HG03066 (cell line): ENCODE results near the gene ALPG.
"Not testable (repeated sequence)": the region's sequence is repeated elsewhere in the genome, so short reads cannot be mapped to it uniquely, and the experiment has no call there.

Experiments used
- ATAC-seq: cut with Tn5 transposase; IDR thresholded peaks from one replicate; pipeline ENCODE4 v1.9.1; 2021; ENCODE audit warnings: low read depth; ENCODE audit not compliant: unreplicated experiment

Gene ALPG

DNA sequence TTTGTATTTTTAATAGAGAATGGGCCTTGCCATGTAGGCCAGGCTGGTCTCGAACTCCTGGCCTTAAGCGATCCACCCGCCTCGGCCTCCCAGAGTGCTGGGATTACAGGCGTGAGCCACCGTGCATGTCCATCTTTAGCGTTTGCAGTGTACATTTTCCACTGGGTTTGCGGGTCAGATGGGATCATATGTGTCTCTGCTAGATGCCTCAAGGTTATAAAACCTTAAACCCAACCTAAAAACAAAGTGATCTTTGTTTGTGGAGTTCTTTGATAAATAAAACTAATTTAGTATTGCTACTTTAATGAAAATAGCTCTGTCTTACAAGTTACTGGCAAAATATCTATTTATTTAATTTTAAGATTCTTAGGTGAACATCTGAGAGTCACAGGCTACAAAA, 13.1 kb upstream of the ALPG start:
- ATAC-seq: no peak

DNA sequence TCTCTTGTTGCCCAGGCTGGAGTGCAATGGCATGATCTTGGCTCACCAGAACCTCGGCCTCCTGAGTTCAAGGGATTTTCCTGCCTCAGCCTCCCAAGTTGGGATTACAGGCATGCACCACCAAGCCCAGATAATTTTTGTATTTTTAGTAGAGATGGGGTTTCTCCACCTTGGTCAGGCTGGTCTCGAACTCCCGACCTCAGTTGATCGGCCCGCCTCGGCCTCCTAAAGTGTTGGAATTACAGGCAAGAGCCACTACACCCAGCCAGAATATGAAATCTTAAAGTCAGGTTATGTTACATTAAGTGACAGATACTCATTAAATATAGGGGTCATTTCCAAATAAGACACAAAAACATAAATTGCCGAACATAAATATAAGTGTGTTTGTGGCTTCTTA, 12.2 kb upstream of the ALPG start:
- not testable (repeated sequence) for ATAC-seq

DNA sequence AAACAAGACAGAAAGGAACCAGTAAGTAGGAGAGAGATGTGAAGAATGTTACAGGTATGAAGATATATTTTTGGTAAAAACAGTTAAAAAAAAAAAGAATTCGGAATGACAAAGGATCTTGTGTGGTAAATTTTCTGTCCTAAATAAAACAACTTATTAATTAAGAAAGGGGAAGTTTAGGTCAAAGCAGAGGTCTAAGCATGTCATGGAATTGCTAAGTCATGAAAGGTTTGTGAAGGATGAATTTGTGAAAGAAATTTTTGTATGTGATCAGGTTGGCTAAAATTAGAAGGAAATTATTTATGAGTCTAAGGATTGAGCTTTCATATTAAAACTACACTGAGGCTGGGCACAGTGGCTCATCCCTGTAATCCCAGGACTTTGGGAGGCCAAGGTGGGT, 11.1 kb upstream of the ALPG start:
- ATAC-seq: no peak

DNA sequence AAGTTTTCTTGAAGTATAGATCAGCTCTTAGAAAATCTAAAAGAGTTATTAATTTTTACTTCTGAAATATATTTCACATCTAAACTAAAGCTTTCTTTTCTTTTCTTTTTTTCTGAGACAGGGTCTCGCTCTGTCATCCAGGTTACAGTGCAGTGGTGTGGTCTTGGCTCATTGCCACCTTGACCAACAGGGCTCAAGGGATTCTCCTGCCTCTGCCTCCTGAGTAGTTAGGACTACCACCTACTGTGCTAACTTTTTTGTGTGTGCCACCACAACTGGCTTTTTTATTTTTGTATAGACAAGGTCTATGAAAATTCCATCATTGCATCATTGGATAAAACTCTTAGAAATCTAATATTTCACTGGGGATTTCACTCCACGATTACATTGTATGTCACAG, 10.0 kb upstream of the ALPG start:
- ATAC-seq: no peak

DNA sequence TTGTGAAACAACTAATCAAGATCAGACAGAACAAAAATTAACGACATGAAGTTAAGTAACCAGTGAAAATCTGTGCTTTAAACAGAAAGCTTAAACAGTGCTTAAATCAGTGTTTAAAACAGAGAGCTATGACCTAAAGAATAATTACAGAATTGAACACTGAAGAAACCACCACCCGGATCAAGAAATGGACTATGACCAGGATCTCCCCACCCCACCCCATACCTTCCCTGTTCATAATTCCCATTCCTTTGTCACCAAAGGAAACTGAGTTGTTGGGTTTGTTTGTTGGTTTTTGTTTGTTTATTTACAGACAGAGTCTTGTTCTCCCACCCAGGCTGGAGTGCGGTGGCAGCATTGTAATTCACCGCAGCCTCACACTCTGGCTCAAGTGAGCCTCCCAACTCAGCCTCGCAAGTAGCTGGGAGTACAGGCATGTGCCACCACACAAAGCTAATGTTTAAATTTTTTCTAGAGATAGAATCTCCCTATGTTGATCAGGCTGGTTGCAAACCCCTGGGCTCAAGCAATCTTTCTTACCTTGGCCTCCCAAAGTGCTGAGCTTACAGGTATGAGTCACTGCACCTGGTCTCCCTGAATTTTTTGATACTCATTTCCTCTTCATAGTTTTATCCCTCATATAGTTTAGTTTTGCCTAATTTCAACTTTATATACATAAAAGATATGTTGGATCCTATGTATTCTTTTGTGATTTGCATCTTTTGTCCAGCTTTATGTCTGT, 8.2 kb upstream of the ALPG start:
- ATAC-seq: no peak

DNA sequence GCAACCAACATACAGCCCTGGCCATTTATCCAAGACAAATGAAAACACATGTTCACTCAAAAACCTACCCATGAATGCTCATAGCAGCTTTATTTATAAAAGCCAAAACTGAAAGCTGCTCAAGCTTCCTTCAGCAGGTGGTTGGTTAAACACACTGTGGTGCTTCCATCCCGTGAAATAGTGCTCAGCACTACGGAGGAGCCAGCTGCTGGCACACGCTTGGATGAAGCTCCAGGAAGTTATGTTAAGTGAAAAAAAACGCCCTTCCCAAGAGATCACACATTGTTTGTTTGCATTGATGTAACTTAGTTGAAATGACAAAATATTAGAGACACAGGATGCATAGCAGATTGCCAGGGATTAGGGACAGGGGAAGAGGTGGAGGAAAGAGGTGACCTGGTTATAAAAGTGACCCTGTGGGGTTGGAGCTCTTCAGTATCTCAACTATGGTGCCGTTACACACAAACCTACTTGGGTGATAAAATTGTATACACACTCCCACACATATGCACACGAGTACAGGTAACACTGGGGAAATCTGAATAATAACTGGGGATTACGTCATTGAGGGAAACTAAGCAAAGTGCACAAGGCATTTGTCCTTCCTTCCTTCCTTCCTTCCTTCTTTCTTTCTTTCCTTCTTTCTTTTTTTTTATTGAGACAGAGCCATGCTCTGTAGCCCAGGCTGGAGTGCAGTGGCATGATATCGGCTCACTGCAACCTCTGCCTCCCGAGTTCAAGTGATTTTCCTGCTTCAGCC, 6.2 kb upstream of the ALPG start:
- ATAC-seq: no peak

DNA sequence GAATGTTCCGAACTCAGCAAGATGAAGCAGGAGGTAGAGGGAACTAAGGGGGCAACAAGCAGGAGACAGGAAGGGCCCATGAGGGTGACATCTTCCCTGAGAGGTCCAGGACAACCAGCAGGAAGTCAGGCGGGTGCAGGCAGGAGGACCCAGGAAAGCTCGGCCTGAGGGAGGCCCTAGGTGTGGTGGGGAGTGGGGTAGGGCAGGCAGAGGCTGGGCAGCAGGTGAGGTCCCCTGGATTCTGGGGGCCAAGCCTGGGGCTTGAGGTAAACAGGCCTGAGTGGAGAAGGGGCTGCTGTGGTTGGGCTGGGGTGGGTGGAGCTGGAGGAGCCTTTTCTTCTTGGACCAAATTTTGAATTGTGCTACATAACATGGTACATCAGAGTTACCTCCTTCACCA, 4.1 kb upstream of the ALPG start:
- no peak for ATAC-seq

DNA sequence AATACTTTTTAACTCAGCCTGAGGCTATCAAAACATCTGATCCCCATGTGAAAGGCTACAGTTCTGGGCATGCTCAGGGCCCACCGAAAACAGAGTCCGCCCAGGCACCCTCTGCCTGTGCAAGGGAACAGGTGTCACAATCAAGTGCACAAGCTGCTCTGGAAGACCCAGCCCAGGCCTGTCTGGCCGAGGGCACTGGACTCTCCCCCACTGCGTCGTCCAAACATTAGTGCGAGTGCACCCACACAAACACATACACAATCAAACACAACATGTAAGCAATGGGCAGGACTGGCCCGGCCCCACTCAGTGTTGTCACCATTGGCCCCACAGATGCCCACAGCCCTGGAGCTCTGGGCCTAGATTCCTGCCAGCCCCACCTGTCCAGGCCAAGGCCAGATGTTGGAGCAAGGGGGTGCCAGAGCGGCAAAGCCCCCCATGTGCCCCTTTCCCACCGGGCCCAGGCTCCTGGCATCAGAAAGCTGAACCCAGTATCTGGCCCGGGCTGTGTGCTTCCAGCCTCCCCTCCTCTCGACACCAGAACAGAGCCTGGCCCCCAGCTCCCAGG, 617 bp upstream of the ALPG start:
- no peak for ATAC-seq

DNA sequence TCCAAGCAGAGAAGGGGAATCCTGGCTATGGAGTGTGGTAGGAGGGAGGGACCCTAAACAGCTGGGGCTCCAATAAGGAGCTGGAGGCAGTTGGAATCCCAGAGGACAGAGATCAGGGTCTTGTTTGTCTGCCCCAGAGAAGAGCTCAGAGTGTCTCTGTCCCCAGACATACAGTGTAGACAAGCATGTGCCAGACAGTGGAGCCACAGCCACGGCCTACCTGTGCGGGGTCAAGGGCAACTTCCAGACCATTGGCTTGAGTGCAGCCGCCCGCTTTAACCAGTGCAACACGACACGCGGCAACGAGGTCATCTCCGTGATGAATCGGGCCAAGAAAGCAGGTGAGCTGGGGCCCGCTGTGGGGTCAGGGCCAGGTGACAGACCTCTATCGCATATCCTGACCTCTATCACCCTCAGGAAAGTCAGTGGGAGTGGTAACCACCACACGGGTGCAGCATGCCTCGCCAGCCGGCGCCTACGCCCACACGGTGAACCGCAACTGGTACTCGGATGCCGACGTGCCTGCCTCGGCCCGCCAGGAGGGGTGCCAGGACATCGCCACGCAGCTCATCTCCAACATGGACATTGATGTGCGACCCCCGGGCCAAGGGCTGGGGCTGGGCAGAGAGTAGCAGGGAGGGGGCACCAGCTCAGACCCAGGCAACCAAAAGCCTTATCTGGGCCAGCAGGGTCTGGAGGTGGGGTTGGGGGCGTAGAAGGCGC, 945 bp downstream of the ALPG start:
- not testable (repeated sequence) for ATAC-seq

DNA sequence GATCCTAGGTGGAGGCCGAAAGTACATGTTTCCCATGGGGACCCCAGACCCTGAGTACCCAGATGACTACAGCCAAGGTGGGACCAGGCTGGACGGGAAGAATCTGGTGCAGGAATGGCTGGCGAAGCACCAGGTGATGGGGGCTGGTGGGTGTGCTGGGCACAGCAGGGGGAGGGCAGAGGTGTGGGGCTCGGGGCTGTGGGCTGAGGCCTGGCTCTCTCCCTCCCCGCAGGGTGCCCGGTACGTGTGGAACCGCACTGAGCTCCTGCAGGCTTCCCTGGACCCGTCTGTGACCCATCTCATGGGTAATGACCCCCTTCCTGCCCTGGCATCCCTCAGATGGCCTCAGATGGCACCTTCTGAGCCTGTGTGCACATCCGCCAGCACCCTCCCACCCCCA, 1.6 kb downstream of the ALPG start:
- ATAC-seq: not testable (repeated sequence)

DNA sequence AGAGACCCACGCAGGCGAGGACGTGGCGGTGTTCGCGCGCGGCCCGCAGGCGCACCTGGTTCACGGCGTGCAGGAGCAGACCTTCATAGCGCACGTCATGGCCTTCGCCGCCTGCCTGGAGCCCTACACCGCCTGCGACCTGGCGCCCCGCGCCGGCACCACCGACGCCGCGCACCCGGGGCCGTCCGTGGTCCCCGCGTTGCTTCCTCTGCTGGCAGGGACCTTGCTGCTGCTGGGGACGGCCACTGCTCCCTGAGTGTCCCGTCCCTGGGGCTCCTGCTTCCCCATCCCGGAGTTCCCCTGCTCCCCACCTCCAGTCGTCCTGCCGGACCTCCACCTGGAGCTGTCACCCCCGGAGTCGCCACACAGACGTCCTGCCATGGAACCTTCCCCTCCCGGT, 3.0 kb downstream of the ALPG start:
- not testable (repeated sequence) for ATAC-seq

DNA sequence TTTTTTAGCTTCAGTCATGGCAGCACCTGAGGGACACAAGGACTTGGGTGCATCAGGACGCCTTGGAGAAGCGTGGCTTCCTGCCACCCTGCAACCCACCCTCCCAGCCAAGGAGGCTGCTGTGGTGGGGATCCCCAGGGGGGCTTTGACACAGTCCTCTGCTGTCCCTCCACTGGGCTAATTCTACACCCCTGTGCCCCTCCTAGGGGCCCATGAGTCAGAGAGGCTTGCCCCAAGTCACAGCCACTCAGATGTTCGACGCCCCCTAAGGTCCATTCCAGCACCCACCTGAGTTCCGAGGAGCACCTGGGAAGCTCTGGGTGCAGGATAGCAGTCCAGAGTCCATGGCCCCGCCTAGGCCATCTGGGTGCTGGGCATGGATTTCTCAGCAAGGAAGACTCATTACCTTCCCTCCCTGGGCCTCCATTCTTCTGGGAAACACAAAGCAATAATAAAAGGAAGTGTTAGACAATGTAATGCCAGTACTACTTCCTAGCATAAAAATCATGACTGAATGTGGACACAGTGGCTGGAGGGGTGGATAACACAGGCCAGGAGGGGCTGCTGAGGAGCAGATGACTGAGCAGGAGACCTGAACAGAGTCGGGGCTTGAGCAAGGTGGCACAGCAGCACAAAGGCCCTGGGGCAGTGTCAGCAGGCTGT, 3.7 kb downstream of the ALPG start:
- no peak for ATAC-seq

DNA sequence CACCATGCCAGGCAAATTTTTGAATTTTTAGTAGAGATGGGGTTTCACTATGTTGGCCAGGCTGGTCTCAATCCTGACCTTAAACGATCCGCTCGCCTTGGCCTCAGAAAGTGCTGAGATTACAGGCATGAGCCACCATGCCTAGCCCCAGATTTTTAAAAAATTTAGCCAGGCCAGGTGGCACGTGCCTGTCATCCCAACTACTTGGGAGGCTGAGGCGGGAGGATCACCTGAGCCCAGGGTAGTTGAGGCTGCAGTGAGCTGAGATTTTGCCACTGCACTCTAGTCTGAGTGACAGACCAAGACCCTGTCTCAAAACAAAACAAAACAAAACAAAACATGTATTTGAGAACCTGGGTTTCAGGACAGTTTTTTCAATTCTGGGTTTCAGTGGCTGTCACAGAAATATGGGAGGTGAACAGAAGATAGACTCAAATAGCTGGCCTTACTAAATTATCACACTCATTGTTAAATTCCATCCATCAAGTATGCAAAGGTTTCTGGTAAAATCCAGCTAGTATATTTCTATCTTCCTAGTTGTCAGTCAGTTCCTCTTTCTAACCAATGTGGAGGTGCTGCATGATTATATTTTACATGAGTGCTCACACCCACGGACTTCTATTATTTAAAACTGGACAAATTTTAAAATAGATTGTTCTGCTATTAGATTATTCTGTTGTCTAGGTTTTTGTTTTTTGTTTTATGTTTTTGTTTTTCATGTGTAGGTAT, 5.4 kb downstream of the ALPG start:
- no peak for ATAC-seq

DNA sequence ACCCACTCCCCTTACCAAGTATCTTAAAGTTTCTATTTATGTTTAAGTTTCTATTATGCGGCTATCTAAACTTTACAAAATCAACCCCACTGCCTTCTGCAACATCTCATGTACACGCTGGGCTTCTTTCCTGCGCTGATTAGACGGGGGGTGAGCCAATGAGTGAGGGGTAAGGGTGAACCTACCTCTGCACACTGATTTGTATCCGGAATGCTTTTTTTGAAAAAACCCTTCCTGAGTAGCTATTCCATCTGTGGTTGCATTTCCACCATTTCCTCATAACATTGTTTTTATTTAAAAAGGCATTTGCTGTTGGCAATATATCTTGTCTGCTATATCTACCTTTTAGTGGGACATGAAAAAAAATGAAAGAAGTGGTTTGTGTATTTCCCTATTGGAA, 6.3 kb downstream of the ALPG start:
- ATAC-seq: no peak

DNA sequence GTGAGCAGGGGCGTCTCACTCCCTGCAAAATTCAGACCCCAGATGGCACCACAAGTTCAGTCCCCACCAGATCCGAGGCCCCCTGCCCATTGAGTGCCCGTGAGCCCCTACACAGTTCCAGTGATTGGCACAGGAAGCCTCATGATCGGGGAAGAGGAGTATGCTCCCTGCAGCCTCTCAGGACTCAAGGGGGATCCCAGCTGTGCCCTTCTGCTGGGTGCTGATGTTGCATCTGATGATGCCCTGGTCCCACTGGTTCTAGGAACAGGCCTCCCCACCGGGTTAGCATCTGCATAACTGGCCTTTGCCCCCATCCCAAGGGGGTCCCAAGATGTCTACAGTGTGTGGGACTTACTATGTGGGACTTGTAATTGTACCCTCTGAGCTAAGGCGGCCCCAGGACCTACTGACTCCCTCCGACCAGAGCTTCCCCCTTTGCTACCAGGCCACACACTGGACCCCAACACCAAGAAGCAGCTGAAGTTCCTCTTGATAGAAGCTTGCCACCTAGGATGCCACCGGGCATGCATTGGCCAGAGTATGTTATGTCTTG, 8.6 kb downstream of the ALPG start:
- no peak for ATAC-seq

DNA sequence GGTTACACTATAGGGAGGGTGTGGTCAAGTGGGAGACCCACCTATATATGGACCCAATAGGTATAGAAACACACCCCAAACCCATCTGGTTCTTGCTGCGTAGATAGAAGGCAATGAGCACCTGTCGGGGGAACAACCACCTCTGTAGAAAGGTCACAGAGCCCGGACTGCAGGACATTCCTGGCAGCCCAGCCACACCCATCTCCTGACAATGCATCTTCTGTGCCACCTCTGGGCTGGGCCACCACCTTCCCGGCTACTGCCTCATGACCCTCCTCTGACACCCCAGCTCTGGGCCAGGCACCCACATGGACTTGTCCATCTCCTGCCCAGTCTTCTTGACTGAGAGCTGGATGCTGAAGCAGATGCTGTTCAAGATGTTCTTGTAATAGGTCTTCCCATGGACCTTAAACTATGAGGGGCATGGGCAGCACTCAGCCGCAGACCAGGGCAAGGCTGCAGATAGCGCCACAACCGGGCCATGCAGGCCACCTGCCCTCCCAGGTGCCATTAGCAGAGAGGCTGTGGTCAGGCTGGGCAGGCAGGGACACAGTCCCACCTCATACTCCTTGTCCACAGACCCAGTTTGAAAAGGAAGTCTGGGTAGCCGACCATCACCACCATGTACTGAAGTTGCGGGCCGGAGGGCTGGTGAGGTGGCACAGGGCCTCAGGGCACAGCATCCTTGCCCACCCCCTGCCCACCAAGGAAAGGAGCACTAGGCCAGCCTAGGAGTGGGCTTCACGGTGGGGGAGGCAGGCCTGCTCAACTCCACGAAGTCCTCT, 9.3 kb downstream of the ALPG start:
- no peak for ATAC-seq

DNA sequence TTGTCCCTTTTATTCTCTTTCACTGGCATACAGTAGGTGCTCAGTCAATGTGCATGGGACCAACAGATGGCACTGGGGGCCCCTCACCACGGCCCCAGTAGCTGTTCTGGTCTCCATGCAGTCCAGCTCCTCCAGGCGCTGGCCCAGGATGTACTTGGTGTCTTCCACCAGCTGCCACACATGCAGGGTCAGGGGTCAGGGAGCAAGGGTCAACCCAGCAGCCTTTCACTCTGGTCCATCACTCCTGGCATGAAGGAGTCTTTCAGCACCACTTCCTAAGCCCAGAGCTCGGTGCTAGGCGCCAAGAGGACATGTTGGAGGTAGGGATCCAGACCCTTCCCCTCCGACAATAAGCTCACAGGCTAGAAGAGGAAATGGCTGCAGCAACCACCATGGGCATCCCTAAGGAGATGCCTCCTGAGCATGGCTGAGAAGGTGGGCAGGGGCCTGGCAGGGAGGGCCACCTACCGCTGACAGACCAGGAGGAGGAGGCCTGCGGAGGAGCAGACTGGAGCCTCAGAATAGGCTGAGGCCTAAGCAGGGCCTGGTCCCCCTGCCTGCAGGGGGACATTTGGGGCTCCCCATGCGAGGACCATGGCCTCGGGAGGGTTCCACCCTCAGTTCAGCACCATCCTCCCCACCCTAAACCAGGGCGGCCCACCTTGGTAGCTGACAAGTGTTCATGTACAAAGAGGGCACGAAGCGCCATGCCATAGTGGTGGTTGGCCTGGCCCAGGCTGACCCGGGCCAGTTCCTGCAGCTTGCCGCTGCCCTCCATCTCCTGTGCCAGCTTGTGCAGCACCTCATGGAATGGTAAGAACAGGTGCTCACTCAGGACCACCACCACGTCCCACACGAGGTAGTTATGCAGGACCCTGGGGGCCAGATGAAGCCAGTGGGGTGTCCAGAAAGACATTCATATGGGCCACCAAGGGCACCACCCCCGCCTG, 10.2 kb downstream of the ALPG start:
- ATAC-seq: no peak

DNA sequence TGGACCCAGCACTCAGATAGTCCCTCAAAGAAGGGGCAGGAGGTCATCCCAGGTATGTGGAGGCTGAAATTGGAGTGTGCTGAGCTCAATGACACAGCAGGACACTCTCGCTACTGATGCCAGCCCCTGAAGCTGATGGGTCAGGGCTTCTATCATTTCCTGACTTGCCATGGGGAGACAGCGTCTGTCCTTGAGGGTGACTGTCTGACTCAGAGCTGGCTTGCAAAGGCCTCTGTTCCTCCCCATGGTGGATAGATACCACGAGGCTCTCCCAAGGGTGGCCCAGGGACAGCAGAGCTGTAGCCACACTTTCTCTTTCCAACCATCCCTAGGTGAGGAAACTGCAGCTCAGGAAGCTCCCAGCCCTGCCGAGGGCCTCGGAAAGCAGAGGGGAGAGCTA, 10.8 kb downstream of the ALPG start:
- no peak for ATAC-seq
